HL-60 (cell line): Measurements from ENCODE around the gene SLC37A3.
A peak's percentile ranks its signal among the peaks of the same experiment; 100 is the strongest.

Experiments used
- DNase-seq, 2 experiments: peaks; one replicate each; pipeline ENCODE4 v3.0.0-alpha.2; 2010 to 2020; ENCODE audit warnings: low read depth in 1 of 2, low spot score in 1 of 2
- H3K27ac ChIP-seq: fragments of 250-450 bp; sonication (Bioruptor Pico); replicated peaks from 2 replicates; pipeline ENCODE4 v1.5.1; 2020; ENCODE audit warnings: mild to moderate bottlenecking, moderate library complexity
- H3K27me3 ChIP-seq: fragments of 250-450 bp; sonication (Bioruptor Pico); 2 replicates; pipeline ENCODE4 v1.5.1; 2021; ENCODE audit warnings: mild to moderate bottlenecking, moderate library complexity; ENCODE audit not compliant: insufficient read depth, poor library complexity, severe bottlenecking
- H3K4me3 ChIP-seq: replicated peaks from 2 replicates; pipeline ENCODE4 v1.5.1; 2011; ENCODE audit warnings: mild to moderate bottlenecking, control low read depth, low read length; ENCODE audit not compliant: insufficient read depth
- GABPA ChIP-seq: IDR thresholded peaks from 2 replicates; pipeline ENCODE4 v1.6.1; 2012; ENCODE audit warnings: low read depth
- POLR2AphosphoS5 ChIP-seq: IDR thresholded peaks from 2 replicates; pipeline ENCODE4 v1.6.1; 2012; ENCODE audit warnings: low read depth
- SPI1 ChIP-seq: IDR thresholded peaks from 2 replicates; pipeline ENCODE4 v1.6.1; 2012; ENCODE audit warnings: low read depth, mild to moderate bottlenecking, borderline replicate concordance
- TF ChIP-seq, protein P1 (sequence below): IDR thresholded peaks from 2 replicates; pipeline ENCODE4 v1.6.1; 2012; ENCODE audit warnings: low read depth; ENCODE audit not compliant: insufficient replicate concordance
- TF ChIP-seq, protein P2 (sequence below): IDR thresholded peaks from one replicate; pipeline ENCODE4 v1.5.1; 2011; ENCODE audit warnings: low read length, control low read depth, inconsistent platforms; ENCODE audit not compliant: insufficient read depth

The SLC37A3 gene

DNA sequence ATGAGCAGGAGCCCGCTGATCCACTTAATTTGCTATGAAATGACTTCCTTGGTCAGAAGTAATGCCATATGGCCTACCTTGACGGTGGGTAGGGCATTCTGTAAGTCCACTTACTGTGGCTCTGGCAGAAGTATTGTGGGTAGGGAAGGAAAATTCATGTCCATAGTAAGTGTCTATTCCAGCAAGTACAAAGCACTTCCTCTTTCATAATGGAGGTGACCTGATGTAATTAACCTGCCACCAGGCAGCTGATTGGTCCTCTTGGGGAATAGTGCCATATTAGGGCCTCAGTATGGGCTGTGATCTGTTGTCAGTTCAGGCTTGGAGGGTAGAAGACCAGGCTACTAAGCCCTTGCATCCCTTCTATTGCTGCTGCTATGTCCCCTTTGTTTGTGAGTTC, 103.9 kb downstream of the SLC37A3 start:
- Histone ChIP-seq H3K27ac (no peak overlapping the region), H3K4me3 (no peak overlapping the region), H3K27me3 (no peaks in the 10 kb centered on the region)
- TF ChIP-seq POLR2AphosphoS5 (no peak), SPI1 (peak; percentile 88)
- peak in 1 of 2 experiments; percentile 31 for DNase-seq

DNA sequence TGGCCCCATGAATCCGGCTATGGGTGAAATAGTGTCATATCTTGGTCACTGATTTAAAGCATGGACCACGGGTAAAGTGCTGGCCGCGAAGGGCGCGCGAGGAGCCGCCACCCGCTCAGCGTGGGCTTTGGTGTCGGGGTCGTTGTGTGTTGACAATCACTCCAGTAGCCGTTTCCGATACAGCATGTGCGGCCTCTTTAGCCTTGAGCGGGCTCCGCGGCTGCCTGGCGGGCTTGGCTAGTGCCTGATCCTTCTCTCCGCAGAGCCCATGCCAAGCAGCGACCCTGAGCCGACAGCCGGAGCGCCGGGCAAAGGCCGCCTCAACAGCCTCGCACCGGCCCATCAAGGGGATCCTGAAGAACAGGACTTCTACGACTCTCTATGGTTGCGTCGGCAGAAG, 105.9 kb downstream of the SLC37A3 start:
- no peak overlapping the region for H3K4me3 ChIP-seq
- DNase-seq: no peak
- H3K27me3 ChIP-seq: no peaks in the 10 kb centered on the region
- H3K27ac ChIP-seq: no peak overlapping the region
- TF ChIP-seq POLR2AphosphoS5 (no peak), SPI1 (no peak), GABPA (no peak)
- TF ChIP-seq, protein P1, sequence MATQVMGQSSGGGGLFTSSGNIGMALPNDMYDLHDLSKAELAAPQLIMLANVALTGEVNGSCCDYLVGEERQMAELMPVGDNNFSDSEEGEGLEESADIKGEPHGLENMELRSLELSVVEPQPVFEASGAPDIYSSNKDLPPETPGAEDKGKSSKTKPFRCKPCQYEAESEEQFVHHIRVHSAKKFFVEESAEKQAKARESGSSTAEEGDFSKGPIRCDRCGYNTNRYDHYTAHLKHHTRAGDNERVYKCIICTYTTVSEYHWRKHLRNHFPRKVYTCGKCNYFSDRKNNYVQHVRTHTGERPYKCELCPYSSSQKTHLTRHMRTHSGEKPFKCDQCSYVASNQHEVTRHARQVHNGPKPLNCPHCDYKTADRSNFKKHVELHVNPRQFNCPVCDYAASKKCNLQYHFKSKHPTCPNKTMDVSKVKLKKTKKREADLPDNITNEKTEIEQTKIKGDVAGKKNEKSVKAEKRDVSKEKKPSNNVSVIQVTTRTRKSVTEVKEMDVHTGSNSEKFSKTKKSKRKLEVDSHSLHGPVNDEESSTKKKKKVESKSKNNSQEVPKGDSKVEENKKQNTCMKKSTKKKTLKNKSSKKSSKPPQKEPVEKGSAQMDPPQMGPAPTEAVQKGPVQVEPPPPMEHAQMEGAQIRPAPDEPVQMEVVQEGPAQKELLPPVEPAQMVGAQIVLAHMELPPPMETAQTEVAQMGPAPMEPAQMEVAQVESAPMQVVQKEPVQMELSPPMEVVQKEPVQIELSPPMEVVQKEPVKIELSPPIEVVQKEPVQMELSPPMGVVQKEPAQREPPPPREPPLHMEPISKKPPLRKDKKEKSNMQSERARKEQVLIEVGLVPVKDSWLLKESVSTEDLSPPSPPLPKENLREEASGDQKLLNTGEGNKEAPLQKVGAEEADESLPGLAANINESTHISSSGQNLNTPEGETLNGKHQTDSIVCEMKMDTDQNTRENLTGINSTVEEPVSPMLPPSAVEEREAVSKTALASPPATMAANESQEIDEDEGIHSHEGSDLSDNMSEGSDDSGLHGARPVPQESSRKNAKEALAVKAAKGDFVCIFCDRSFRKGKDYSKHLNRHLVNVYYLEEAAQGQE: no peak
- TF ChIP-seq, protein P2, sequence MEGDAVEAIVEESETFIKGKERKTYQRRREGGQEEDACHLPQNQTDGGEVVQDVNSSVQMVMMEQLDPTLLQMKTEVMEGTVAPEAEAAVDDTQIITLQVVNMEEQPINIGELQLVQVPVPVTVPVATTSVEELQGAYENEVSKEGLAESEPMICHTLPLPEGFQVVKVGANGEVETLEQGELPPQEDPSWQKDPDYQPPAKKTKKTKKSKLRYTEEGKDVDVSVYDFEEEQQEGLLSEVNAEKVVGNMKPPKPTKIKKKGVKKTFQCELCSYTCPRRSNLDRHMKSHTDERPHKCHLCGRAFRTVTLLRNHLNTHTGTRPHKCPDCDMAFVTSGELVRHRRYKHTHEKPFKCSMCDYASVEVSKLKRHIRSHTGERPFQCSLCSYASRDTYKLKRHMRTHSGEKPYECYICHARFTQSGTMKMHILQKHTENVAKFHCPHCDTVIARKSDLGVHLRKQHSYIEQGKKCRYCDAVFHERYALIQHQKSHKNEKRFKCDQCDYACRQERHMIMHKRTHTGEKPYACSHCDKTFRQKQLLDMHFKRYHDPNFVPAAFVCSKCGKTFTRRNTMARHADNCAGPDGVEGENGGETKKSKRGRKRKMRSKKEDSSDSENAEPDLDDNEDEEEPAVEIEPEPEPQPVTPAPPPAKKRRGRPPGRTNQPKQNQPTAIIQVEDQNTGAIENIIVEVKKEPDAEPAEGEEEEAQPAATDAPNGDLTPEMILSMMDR: no peak

DNA sequence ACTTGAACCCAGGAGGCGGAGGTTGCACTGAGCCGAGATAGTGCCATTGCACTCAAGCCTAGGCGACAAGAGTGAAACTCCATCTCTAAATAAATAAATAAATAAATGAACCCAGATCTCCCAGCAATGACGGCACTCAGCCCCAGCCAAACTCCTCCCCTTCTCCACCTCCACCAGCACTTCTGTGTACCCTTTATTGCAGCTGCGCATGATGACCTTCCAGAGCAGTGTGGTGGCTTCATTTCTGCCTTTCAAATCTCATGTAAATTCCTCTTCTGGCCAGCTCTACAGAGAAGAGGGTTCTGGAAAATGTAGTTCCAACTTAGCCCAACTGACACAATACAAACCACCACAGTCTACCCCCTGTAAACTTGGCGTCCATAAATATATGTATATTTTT, 108.5 kb downstream of the SLC37A3 start:
- H3K27me3 ChIP-seq: no peaks in the 10 kb centered on the region
- H3K27ac ChIP-seq: no peak overlapping the region
- TF ChIP-seq, protein P2: no peak
- no peak for TF ChIP-seq SPI1
- TF ChIP-seq POLR2AphosphoS5: no peak
- TF ChIP-seq, protein P1: no peak
- TF ChIP-seq GABPA: no peak
- no peak overlapping the region for H3K4me3 ChIP-seq
- no peak for DNase-seq

DNA sequence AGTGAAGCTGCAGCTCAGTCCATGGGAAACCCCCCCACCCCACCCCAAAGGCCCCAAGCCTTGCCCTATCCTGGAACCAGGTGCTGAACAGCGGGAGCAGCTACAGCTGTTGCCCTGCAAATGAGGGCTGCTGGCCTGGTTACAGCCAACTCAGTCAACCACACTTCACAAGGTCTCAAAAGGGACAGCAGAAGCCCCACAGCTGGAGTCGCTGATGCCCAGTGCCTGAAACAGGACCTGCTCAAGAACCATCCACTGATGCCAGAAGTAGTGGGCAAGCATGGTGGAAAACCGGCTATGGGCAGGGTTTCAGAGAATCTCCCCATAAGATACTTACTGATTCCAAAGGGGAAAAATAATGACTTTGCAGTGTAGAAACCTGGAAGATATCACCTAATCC, 110.3 kb downstream of the SLC37A3 start:
- DNase-seq: no peak
- Histone ChIP-seq H3K27me3 (no peaks in the 10 kb centered on the region), H3K4me3 (no peak overlapping the region), H3K27ac (no peak overlapping the region)
- TF ChIP-seq, protein P1: no peak
- TF ChIP-seq, protein P2: no peak
- TF ChIP-seq POLR2AphosphoS5 (no peak), GABPA (no peak), SPI1 (no peak)
